GM23338 (cell line): ENCODE measurements around the gene DENR.

Source experiments
- CREB1 ChIP-seq: fragments of 250-450 bp; sonication (Bioruptor Pico); IDR thresholded peaks from 2 replicates; pipeline ENCODE4 v1.5.0; 2020; ENCODE audit warnings: low read depth, mild to moderate bottlenecking, moderate library complexity
- CTCF ChIP-seq, 2 experiments: fragments of 200-600 bp in 1 of 2; sonication (generic) in 1 of 2; conservative IDR thresholded peaks; 2 replicates each; pipeline versions ENCODE4 v1.5.1 to v1.6.1; 2016 to 2017; ENCODE audit warnings: antibody characterized with exemption in 2 of 2, low read depth in 2 of 2, mild to moderate bottlenecking in 2 of 2, moderate library complexity in 1 of 2
- ETS1 ChIP-seq: IDR thresholded peaks from 2 replicates; pipeline ENCODE4 v1.6.1; 2016; ENCODE audit warnings: antibody characterized with exemption
- EZH2 ChIP-seq: fragments of 200-600 bp; sonication (generic); IDR thresholded peaks from one replicate; pipeline ENCODE4 v1.8.0; 2017; ENCODE audit warnings: antibody characterized with exemption, mild to moderate bottlenecking, low read depth; ENCODE audit not compliant: unreplicated experiment
- EZH2phosphoT487 ChIP-seq: fragments of 200-600 bp; sonication (generic); IDR thresholded peaks from one replicate; pipeline ENCODE4 v1.8.1; 2018; ENCODE audit warnings: antibody characterized with exemption; ENCODE audit not compliant: unreplicated experiment
- JUNB ChIP-seq: IDR thresholded peaks from one replicate; pipeline ENCODE4 v1.6.1; 2016; ENCODE audit warnings: antibody characterized with exemption; ENCODE audit not compliant: unreplicated experiment
- NANOG ChIP-seq: IDR thresholded peaks from 2 replicates; pipeline ENCODE4 v1.6.1; 2016; ENCODE audit warnings: antibody characterized with exemption, borderline replicate concordance
- POLR2AphosphoS5 ChIP-seq: IDR thresholded peaks from 2 replicates; pipeline ENCODE4 v1.6.1; 2016; ENCODE audit warnings: antibody characterized with exemption, low read depth
- REST ChIP-seq: IDR thresholded peaks from one replicate; pipeline ENCODE4 v1.6.1; 2018; ENCODE audit warnings: antibody characterized with exemption; ENCODE audit not compliant: unreplicated experiment
- STAT1 ChIP-seq: IDR thresholded peaks from one replicate; pipeline ENCODE4 v1.6.1; 2016; ENCODE audit warnings: antibody characterized with exemption; ENCODE audit not compliant: unreplicated experiment
- ZNF114 ChIP-seq: fragments of 250-450 bp; sonication (Bioruptor Pico); IDR thresholded peaks from 2 replicates; pipeline ENCODE4 v1.5.0; 2020; ENCODE audit warnings: mild to moderate bottlenecking, moderate library complexity
- ZNF331 ChIP-seq: fragments of 250-450 bp; sonication (Bioruptor Pico); IDR thresholded peaks from 2 replicates; pipeline ENCODE4 v1.5.0; 2020; ENCODE audit warnings: low read depth, mild to moderate bottlenecking, moderate library complexity
- ZNF462 ChIP-seq: fragments of 250-450 bp; sonication (Bioruptor Pico); IDR thresholded peaks from 2 replicates; pipeline ENCODE4 v1.5.0; 2020; ENCODE audit warnings: mild to moderate bottlenecking, moderate library complexity

- TF ChIP-seq EZH2, result no peak
- TF ChIP-seq CTCF (conservative IDR thresholded peaks at IDR 0.05; ENCODE audit: low read depth in 2 of 2), result no peak
- no peak for TF ChIP-seq POLR2AphosphoS5
- no peak for TF ChIP-seq REST
- TF ChIP-seq EZH2phosphoT487, result no peak
- no peak for TF ChIP-seq ZNF114 (CRISPR knock-in tag)
- no peak for TF ChIP-seq STAT1
- no peak for TF ChIP-seq CREB1 (CRISPR knock-in tag)
- TF ChIP-seq ETS1, result no peak
- TF ChIP-seq ZNF331 (CRISPR knock-in tag), result no peak
- TF ChIP-seq JUNB, result no peak
- no peak for TF ChIP-seq NANOG
- TF ChIP-seq ZNF462 (CRISPR knock-in tag), result no peak
These were observed 22.9 kb upstream of the DENR start for GRCh38 chr12:122729583-122730214.
